CD14-positive monocyte (primary cell): Measurements from ENCODE around the gene RUNX2. TPM values are rescaled to one million over a fixed set of nuclear protein-coding genes. Genes with fewer than 3 reads are reported as not detected.

ENCODE experiments used
- DNase-seq, 3 donors: peaks; one replicate each; pipeline ENCODE4 v3.0.0-alpha.2; 2011 to 2022
- H2AFZ ChIP-seq: 2 replicates; pipeline ENCODE4 v1.6.0; 2012; ENCODE audit warnings: mild to moderate bottlenecking, low read depth, low read length, inconsistent platforms; ENCODE audit not compliant: insufficient read depth, poor library complexity, severe bottlenecking
- H3K27ac ChIP-seq, 2 donors: 1 replicate in 1 of 2; 2 replicates in 1 of 2; pipeline ENCODE4 v1.5.1; 2012 to 2013; ENCODE audit warnings: low read length in 2 of 2, control low read depth in 1 of 2, inconsistent platforms in 1 of 2, low read depth in 1 of 2, mild to moderate bottlenecking in 1 of 2
- H3K27me3 ChIP-seq, 2 donors: one replicate each; pipeline versions ENCODE4 v1.6.0 to v1.6.1; 2011 to 2013; ENCODE audit warnings: low read length in 2 of 2; ENCODE audit not compliant: control insufficient read depth in 2 of 2, insufficient read depth in 2 of 2
- H3K36me3 ChIP-seq, 2 donors: replicated peaks in 1 of 2; 1 replicate in 1 of 2; 2 replicates in 1 of 2; pipeline versions ENCODE4 v1.5.1 to v1.6.1; 2012 to 2013; ENCODE audit warnings: low read length in 2 of 2, control low read depth in 1 of 2, inconsistent platforms in 1 of 2, mild to moderate bottlenecking in 1 of 2; ENCODE audit not compliant: insufficient read depth in 2 of 2, control insufficient read depth in 1 of 2
- H3K4me1 ChIP-seq, 2 donors: 1 replicate in 1 of 2; 2 replicates in 1 of 2; pipeline versions ENCODE4 v1.5.1 to v1.6.1; 2012 to 2013; ENCODE audit warnings: low read length in 2 of 2, control low read depth in 1 of 2, inconsistent platforms in 1 of 2, mild to moderate bottlenecking in 1 of 2, moderate library complexity in 1 of 2; ENCODE audit not compliant: insufficient read depth in 2 of 2, control insufficient read depth in 1 of 2
- H3K4me2 ChIP-seq: replicated peaks from 2 replicates; pipeline ENCODE3; 2012; ENCODE audit warnings: low read length, moderate library complexity, mild to moderate bottlenecking; ENCODE audit not compliant: poor library complexity, severe bottlenecking; ENCODE audit errors: extremely low read depth
- H3K4me3 ChIP-seq, 3 experiments: fragments of 200-600 bp in 1 of 3; sonication (generic) in 1 of 3; replicated peaks in 1 of 3; 1 replicate in 2 of 3; 2 replicates in 1 of 3; pipeline ENCODE4 v1.5.1; 2011 to 2013; ENCODE audit warnings: low read length in 3 of 3, mild to moderate bottlenecking in 3 of 3, control low read depth in 2 of 3, low read depth in 2 of 3, inconsistent platforms in 1 of 3, moderate library complexity in 1 of 3
- H3K79me2 ChIP-seq: 2 replicates; pipeline ENCODE4 v1.6.0; 2012; ENCODE audit warnings: mild to moderate bottlenecking, control low read depth, inconsistent platforms, low read length, moderate library complexity; ENCODE audit not compliant: insufficient read depth
- H3K9ac ChIP-seq: 2 replicates; pipeline ENCODE4 v1.6.0; 2017; ENCODE audit warnings: low read length, mild to moderate bottlenecking; ENCODE audit not compliant: insufficient read depth, poor library complexity, severe bottlenecking
- H3K9me3 ChIP-seq, 2 donors: replicated peaks in 1 of 2; 1 replicate in 1 of 2; 2 replicates in 1 of 2; pipeline versions ENCODE4 v1.5.1 to v1.6.1; 2012 to 2013; ENCODE audit warnings: low read length in 2 of 2, control low read depth in 1 of 2; ENCODE audit not compliant: control insufficient read depth in 1 of 2, insufficient read depth in 1 of 2
- H4K20me1 ChIP-seq: 2 replicates; pipeline ENCODE4 v1.6.0; 2012; ENCODE audit warnings: mild to moderate bottlenecking, low read length, control low read depth, moderate library complexity; ENCODE audit not compliant: insufficient read depth
- H3K27ac Mint-ChIP-seq, 7 donors: one replicate each; pipeline ENCODE4 v1.8.0; 2020; ENCODE audit warnings: mild to moderate bottlenecking in 7 of 7, mixed read lengths in 7 of 7, moderate library complexity in 6 of 7, inconsistent platforms in 2 of 7
- H3K27me3 Mint-ChIP-seq, 3 donors: one replicate each; pipeline ENCODE4 v1.8.0; 2021 to 2022; ENCODE audit warnings: low read depth in 3 of 3, mild to moderate bottlenecking in 3 of 3, mixed read lengths in 3 of 3, moderate library complexity in 3 of 3, inconsistent platforms in 1 of 3
- H3K36me3 Mint-ChIP-seq, 2 donors: one replicate each; pipeline ENCODE4 v1.8.0; 2020; ENCODE audit warnings: mixed read lengths in 2 of 2, inconsistent platforms in 1 of 2, mild to moderate bottlenecking in 1 of 2
- H3K4me1 Mint-ChIP-seq: one replicate; pipeline ENCODE4 v1.8.0; 2020; ENCODE audit warnings: mild to moderate bottlenecking, mixed read lengths
- H3K4me3 Mint-ChIP-seq, 2 donors: one replicate each; pipeline ENCODE4 v1.8.0; 2020; ENCODE audit warnings: mild to moderate bottlenecking in 2 of 2, mixed read lengths in 2 of 2, moderate library complexity in 1 of 2
- H3K9me3 Mint-ChIP-seq, 7 donors: one replicate each; pipeline ENCODE4 v1.8.0; 2020 to 2022; ENCODE audit warnings: mixed read lengths in 7 of 7, mild to moderate bottlenecking in 6 of 7, moderate library complexity in 6 of 7, inconsistent platforms in 2 of 7
- CTCF ChIP-seq: fragments of 200-600 bp; IDR thresholded peaks from one replicate; pipeline ENCODE4 v1.8.0; 2022; ENCODE audit warnings: antibody characterized with exemption, mild to moderate bottlenecking
- whole genome bisulfite sequencing: methylation state at CpG from one replicate; pipeline ENCODE4 v1.1.5; 2013; ENCODE audit warnings: missing lambda C conversion rate; ENCODE audit not compliant: insufficient coverage; 5-methylcytosine and 5-hydroxymethylcytosine counted together
- intact Hi-C, 2 donors: fragments of 100-400 bp; cut with micrococcal nuclease; formaldehyde crosslinking; loops; one replicate each; pipeline versions ENCODE4 v1.15.0 to v1.15.1; 2023
- polyA plus RNA-seq, 3 donors: library from polyadenylated mRNA; depleted of rRNA in 1 of 3; unstranded in 2 of 3; stranded (reverse) in 1 of 3; fragments of 300-500 nt in 2 of 3; fragments of >200 nt in 1 of 3; fragmentation: Illumina TruSeq in 2 of 3; gene quantifications; 1 replicate in 2 of 3; 2 replicates in 1 of 3; pipeline ENCODE4 v1.2.3, GENCODE V29; 2012 to 2021

The RUNX2 gene
- polyA plus RNA-seq, 3 donors = 1.3 to 5.0 (median 2.5) TPM

DNA sequence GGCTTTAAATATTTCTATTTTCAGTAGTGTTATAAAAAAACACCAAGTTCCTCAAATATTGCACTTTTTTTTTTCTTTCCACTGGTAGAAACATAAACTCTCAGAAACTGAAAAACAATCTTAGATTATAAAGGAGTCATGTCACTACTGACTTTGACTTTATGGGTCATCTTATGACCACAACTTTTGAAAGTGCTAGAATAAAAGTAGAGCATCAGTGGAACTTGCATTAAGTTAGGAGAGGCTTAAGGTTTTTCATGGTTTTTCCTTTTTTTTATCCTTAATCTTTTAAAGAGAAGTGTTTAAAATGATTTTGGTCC, 106.2 kb downstream of the RUNX2 start:
- peak overlapping the region; percentile 26 for H3K4me2 ChIP-seq
- intact Hi-C loops = no loop called here

DNA sequence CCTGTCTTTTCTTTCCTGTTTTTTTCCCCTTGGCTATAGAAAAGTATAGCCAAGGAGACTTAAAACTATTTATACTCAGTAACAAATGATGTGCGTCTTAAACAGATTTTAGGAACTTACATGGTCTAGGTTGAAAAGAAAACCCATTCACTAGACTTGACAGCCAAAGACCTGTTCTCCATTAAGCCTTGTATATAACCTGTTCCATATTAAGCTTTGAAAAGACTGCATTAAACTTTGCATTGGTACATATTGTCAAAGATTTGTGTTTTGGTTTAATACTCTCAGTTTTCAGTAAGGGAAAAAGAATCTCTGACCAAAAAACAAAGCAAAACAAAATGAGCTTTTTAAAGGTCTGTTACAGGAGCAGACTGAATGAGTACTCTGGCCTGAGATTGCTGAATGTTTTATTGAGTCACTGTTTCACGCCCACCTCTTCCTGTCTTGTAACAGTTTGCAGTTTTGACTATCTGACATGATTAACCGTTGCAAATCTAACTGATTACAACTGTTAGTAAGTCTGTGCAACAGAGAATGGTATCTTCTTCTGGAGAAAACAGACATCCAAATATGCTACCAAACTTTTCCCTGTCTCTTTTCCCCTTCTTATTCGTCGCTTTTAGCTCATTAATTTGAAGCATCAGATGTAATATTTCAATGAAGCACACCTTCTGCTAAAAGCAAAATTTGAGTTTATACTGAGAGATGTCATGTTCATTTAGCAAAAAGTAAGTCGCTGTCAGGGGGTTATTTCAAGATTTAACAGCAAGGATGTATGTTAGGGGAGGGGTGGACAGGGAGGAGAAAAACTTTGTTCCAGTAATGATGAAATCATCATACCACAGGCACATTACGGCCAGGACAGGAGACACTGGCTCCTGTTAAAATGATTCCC, 108.7 kb downstream of the RUNX2 start:
- Histone ChIP-seq H3K4me1 (peaks cover 52 to 65% of the 10 kb centered on the region in 2 donors), H3K9me3 (no peaks in the 10 kb centered on the region), H3K4me2 (peak overlapping the region; percentile 71), H3K27ac (peak overlapping the region in 1 of 2 donors; percentile 78), H3K4me3 (peak overlapping the region; percentile 10 to 62 (median 36)), H4K20me1 (no peaks in the 10 kb centered on the region), H3K27me3 (no peaks in the 10 kb centered on the region), H3K9ac (peak overlapping the region; percentile 19), H3K79me2 (peaks cover 87% of the 10 kb centered on the region), H3K36me3 (peaks cover 5 to 8% of the 10 kb centered on the region in 2 donors), H2AFZ (peak overlapping the region; percentile 29)
- DNase-seq = peak; percentile 64 to 86 (median 76)
- TF ChIP-seq CTCF = no peak
- Mint-ChIP-seq H3K27me3 (no peaks in the 10 kb centered on the region), H3K36me3 (peaks cover 25 to 31% of the 10 kb centered on the region in 2 donors), H3K4me3 (peak overlapping the region; percentile 44 to 54), H3K4me1 (peaks cover 70% of the 10 kb centered on the region), H3K9me3 (no peaks in the 10 kb centered on the region), H3K27ac (peak overlapping the region; percentile 78 to 94 (median 88))
- intact Hi-C loops = loop anchor here in 1 of 2 donors (2.0 kb wide), 1 partner anchor 14 kb away; no protein-coding TSS in a partner anchor
- WGBS = 0% methylated on average over 1 of the region's 7 CpGs

More for the DNA sequence above, 106.2 kb downstream of the RUNX2 start:
- peaks cover 77% of the 10 kb centered on the region for H3K4me1 Mint-ChIP-seq
- H3K4me3 ChIP-seq = no peak overlapping the region
- H3K27me3 Mint-ChIP-seq = no peaks in the 10 kb centered on the region
- peaks cover 0 to 8% of the 10 kb centered on the region in 2 donors for H3K36me3 ChIP-seq
- H3K79me2 ChIP-seq = peaks cover 88% of the 10 kb centered on the region
- H3K9me3 ChIP-seq = no peaks in the 10 kb centered on the region
- peak overlapping the region in 1 of 2 donors; percentile 40 for H3K27ac ChIP-seq
- no peak overlapping the region for H3K9ac ChIP-seq
- H2AFZ ChIP-seq = no peak overlapping the region
- peak overlapping the region in 1 of 2 donors; percentile 31 for H3K4me3 Mint-ChIP-seq
- peaks cover 52 to 64% of the 10 kb centered on the region in 2 donors for H3K4me1 ChIP-seq
- H3K27ac Mint-ChIP-seq = peak overlapping the region; percentile 26 to 74 (median 50)
- no peak for DNase-seq
- H3K36me3 Mint-ChIP-seq = peaks cover 21 to 24% of the 10 kb centered on the region in 2 donors
- TF ChIP-seq CTCF = no peak
- H3K9me3 Mint-ChIP-seq = no peaks in the 10 kb centered on the region
- H3K27me3 ChIP-seq = no peaks in the 10 kb centered on the region
- no peaks in the 10 kb centered on the region for H4K20me1 ChIP-seq
